SJSA1 (cell line): Measurements from ENCODE around the gene KCNJ11. TPM values are rescaled to one million over a fixed set of nuclear protein-coding genes. Genes with fewer than 3 reads are reported as not detected.

Experiments
- DNase-seq, 2 experiments: peaks; one replicate each; pipeline ENCODE4 v3.0.0-alpha.2; 2015 to 2020; ENCODE audit warnings: low spot score in 2 of 2, low read depth in 1 of 2
- H3K27ac ChIP-seq: fragments of 250-450 bp; sonication (Bioruptor Pico); 2 replicates; pipeline ENCODE4 v1.5.1; 2020; ENCODE audit warnings: mild to moderate bottlenecking, moderate library complexity
- H3K27me3 ChIP-seq: fragments of 250-450 bp; sonication (Bioruptor Pico); replicated peaks from 2 replicates; pipeline ENCODE4 v1.5.1; 2020; ENCODE audit warnings: mild to moderate bottlenecking, moderate library complexity
- H3K36me3 ChIP-seq: fragments of 250-450 bp; sonication (Bioruptor Pico); 2 replicates; pipeline ENCODE4 v1.5.1; 2020; ENCODE audit warnings: mild to moderate bottlenecking
- H3K4me1 ChIP-seq: fragments of 250-450 bp; sonication (Bioruptor Pico); replicated peaks from 2 replicates; pipeline ENCODE4 v1.6.1; 2021; ENCODE audit warnings: mild to moderate bottlenecking
- H3K4me3 ChIP-seq: fragments of 250-450 bp; sonication (Bioruptor Pico); 2 replicates; pipeline ENCODE4 v1.5.1; 2020; ENCODE audit warnings: mild to moderate bottlenecking
- H3K9me3 ChIP-seq: fragments of 250-450 bp; sonication (Bioruptor Pico); replicated peaks from 2 replicates; pipeline ENCODE4 v1.5.1; 2020; ENCODE audit warnings: mild to moderate bottlenecking
- total RNA-seq: library from RNA; depleted of rRNA; stranded (reverse); fragments of >200 nt; shearing (Covaris generic); gene quantifications from 2 replicates; pipeline ENCODE4 v1.2.3, GENCODE V29; 2014

The KCNJ11 gene
- total RNA-seq, 1 experiment from 2014 or later, result not detected

DNA sequence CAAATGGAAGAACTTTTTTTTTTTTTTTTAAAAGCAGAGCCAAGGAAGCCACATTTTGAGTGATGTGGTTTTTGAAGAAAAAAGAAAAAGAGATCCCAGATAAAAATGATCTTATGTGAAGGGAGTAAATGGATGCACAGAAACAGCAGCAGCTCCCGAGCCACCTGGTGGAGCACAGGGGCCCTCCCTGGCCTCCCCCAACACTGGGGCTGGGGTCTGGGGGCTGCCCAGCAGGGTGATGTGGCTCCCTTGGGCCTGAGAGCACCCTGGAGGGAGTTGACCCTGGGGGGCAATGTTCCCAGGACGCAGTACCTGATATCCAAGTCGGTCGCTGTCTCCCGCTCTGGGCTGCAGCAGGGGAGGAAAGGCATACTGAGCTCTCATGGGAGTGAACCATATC lies 26.5 kb upstream of the KCNJ11 start:
- Histone ChIP-seq H3K9me3 (no peaks in the 10 kb centered on the region), H3K4me1 (no peaks in the 10 kb centered on the region), H3K27ac (no peak overlapping the region), H3K27me3 (peaks cover 36% of the 10 kb centered on the region), H3K4me3 (no peak overlapping the region), H3K36me3 (no peaks in the 10 kb centered on the region)
- no peak for DNase-seq

DNA sequence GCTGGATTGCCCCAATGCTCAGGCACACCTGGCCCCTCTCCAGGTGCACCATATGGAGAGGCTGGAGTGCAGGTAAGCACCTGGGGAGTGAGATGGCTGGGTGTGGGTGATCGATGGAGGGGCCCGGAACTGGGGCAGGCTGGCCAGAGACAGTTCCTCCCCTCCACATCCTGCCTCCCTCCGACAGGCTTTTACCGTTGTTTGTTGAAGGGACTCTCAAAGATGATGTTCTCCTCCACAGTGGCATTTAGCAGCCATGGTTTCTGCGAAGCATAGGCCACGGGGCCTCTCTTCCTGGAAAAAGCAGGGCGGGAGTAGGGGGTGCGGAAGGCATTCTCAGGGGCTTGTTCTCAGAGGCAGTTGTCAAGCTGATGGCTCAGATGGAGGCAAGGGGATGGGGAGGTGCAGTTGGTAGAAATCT lies 25.9 kb upstream of the KCNJ11 start:
- Histone ChIP-seq H3K36me3 (no peaks in the 10 kb centered on the region), H3K27ac (no peak overlapping the region), H3K9me3 (no peaks in the 10 kb centered on the region), H3K4me3 (no peak overlapping the region), H3K4me1 (no peaks in the 10 kb centered on the region), H3K27me3 (peaks cover 29% of the 10 kb centered on the region)
- no peak for DNase-seq

DNA sequence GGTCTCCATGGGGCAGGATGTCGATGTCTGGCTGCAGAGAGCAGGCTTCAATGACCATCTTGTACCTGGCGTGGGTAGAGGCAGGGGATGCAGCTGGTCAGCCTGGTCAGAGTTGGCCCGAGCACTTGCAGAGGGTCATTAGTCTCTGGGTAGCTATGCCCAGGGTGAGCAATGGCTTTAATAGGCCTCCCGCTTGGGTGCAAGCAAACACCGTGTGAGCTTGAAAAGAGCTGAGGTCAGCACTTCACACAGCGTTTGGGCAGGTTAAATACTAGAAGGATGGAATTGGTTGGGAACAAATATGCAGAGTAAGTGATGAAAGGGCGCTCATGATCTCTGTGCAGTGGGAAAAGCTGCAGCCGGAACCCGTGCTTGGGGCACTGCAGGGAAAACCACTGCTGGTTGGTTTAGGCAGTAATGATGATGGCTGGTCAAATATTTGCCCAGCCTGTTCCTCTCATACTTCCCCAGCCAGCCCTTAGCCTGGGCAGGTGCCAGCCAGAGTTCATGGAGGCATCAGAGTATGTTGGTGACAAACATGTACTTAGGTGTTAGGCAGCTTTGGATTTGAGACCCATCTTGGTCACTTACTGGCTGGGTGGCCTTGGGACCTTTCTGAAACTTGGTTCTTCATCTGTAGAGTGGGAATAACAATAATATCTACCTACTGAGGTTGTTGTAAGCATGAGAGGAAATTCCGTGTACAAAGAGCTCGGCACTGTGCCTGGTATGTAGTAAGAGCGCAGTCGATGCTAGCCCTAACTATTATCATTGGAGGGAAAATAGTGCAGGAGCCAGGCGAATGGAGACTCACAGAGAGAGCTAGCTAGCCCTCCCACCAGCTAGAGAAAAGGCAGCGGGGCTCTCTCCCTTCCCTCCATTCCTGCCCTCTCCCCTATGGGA lies 25.2 kb upstream of the KCNJ11 start:
- no peaks in the 10 kb centered on the region for H3K4me1 ChIP-seq
- no peak overlapping the region for H3K4me3 ChIP-seq
- no peaks in the 10 kb centered on the region for H3K9me3 ChIP-seq
- H3K27ac ChIP-seq, result no peak overlapping the region
- DNase-seq, result no peak
- H3K27me3 ChIP-seq, result peaks cover 26% of the 10 kb centered on the region
- H3K36me3 ChIP-seq, result no peaks in the 10 kb centered on the region

DNA sequence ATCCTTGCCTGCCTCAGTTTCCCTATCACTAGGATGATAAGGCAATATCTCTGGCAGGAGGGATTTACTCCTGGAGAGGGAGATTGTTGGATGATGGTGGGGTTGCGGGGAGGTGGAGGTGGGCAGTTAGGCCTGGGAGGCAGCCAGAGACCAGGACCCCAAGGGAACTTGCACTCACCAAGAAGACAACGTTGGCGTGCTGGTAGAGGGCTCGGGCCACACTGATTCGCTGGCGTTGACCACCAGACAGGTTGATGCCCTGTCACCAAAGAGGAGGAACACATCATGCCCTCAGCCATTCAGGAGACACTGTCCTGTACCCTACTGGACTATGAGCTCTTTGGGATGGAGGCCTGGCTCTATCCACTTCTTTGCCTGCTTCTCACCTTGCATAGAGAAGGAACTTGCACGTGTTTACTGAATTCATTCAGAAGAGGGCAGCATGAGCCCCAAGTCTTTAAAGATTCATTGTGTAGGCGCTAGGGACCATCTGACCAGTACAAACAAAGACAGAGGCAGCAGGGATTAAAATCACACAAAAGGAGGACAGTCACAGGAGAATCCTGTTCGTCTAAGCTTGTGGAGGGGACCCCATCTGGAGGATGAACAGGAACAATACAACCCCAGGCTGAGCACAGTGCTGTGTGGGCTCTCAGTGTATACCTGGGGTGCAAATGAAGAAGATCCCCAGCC lies 24.2 kb upstream of the KCNJ11 start:
- Histone ChIP-seq H3K36me3 (no peaks in the 10 kb centered on the region), H3K4me3 (no peak overlapping the region), H3K4me1 (no peaks in the 10 kb centered on the region), H3K9me3 (no peaks in the 10 kb centered on the region), H3K27ac (no peak overlapping the region), H3K27me3 (peaks cover 15% of the 10 kb centered on the region)
- DNase-seq, result no peak

DNA sequence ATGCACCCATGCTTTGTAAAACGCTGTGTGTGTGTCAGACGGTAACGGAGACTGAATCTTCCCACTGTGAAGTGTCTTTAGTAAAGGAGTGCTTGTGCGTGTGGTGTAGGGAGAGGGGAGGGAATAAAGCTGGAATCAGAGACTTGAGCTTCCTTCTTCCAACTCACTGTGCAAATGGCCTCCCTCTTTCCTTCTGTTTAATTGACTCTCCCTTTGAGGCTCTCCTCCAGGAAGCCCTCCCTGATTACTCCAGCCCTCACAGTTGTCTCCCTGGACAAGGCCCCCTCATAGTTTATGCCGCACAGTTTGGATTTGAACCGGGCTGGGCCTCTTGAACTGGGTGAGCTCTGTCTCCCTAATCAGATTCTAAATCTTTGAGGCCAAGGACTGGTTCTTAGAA lies 23.0 kb upstream of the KCNJ11 start:
- DNase-seq, result no peak
- Histone ChIP-seq H3K36me3 (no peaks in the 10 kb centered on the region), H3K4me3 (no peak overlapping the region), H3K4me1 (no peaks in the 10 kb centered on the region), H3K27me3 (peaks cover 13% of the 10 kb centered on the region), H3K27ac (no peak overlapping the region), H3K9me3 (no peaks in the 10 kb centered on the region)

DNA sequence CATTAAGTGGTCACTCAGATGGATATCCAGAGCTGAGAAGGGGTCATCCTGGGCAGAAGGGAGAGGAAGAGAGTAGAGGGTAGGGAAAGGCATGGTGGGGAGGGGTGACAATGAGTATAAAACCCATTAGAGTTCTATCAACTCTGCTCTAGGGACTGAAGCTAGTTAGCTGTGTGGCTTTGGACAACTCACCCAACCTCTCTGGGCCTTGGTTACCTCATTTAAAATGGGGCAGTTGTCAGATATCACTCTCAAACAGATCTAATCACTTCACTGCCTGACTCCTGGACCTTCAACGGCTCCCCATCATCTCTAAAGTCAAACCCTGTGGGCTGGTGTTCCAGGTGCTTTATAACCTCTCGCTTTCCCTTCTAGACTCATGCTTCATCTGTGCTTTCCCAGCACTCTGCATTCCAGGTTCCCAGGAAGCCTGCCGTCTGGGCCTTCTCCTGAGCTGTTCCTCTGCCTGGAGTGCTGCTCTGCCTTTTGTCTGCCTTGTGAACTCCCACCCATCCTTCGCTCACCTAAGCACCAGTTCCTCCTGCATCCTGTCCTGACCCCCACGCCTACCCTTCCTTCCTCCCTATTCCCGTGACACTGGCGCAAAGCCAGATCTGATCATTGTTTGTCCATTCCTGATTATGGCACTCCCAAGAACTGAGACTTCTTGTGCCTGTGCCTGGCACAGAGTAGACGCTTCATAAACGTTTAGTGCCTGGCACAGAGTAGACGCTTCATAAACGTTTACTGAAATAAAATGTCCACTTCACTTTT lies 22.3 kb upstream of the KCNJ11 start:
- Histone ChIP-seq H3K27me3 (peaks cover 6% of the 10 kb centered on the region; the same call in 1 of the 2 replicates), H3K4me1 (no peaks in the 10 kb centered on the region), H3K4me3 (no peak overlapping the region), H3K9me3 (no peaks in the 10 kb centered on the region), H3K27ac (no peak overlapping the region), H3K36me3 (no peaks in the 10 kb centered on the region)
- no peak for DNase-seq

DNA sequence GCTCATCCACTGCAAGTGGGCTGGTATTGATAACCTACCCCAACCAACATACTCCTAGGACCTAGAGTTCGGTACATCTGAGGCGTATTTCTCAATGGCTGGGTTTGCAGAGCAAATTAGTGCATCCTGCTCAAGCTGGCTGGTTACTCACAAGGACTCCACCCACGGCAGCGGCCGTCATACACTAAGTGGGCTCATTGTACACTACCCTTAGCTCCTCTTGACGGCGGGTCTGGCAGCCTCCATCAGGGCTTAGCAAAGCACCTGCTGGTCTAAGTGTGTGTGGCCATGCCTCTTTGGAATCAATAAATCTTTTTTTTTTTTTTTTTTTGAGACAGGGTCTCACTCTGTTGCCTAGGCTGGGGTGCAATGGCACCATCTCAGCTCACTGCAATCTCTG lies 20.2 kb upstream of the KCNJ11 start:
- DNase-seq, result no peak
- H3K4me1 ChIP-seq, result no peaks in the 10 kb centered on the region
- no peak overlapping the region for H3K4me3 ChIP-seq
- H3K27ac ChIP-seq, result no peak overlapping the region
- no peaks in the 10 kb centered on the region for H3K9me3 ChIP-seq
- H3K27me3 ChIP-seq, result 0 out of 2 replicates have a peak, but pooled peaks cover under 1% of the 10 kb centered on the region
- no peaks in the 10 kb centered on the region for H3K36me3 ChIP-seq

DNA sequence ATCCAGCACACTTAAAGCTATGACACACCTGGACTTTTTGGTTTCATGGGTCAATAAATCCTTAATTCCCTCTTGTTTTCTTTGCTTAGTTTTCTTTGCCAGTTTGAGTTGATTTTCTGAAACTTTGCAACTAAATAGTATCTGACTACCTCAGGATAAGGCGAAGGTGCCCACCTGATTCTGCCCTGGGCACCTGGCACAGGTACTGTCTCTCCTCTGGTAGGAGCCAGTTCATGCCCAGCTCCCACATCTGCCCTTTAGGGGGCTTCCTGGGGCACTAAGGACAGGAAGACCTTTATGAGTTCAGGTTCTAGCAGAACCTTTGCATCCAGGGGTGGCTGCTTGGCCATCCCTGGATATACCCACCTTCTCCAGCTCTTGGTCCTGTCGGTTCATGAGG lies 19.6 kb upstream of the KCNJ11 start:
- 0 out of 2 replicates have a peak, but pooled peaks cover 4% of the 10 kb centered on the region for H3K27me3 ChIP-seq
- H3K27ac ChIP-seq, result no peak overlapping the region
- DNase-seq, result no peak
- H3K36me3 ChIP-seq, result no peaks in the 10 kb centered on the region
- no peaks in the 10 kb centered on the region for H3K9me3 ChIP-seq
- H3K4me1 ChIP-seq, result no peaks in the 10 kb centered on the region
- no peak overlapping the region for H3K4me3 ChIP-seq

DNA sequence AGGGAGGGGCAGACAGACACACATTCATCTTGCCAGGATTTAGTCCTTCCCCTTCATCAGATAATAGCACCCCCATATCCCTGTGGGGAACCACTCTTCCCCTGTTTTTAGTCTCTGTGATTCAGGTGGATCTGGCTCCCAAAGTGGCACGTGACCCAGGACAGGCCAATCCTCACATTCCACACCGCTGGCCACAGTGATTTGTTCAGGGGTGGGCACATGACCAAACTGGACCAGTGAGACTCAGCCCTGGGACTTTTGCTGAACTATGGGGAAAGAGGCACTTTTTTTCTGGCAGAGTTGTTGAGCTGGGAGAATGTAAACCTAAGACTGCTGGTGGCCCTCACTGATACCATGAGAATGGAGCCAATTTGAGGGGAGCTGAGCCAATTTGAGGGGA lies 19.1 kb upstream of the KCNJ11 start:
- Histone ChIP-seq H3K27ac (no peak overlapping the region), H3K4me3 (no peak overlapping the region), H3K4me1 (no peaks in the 10 kb centered on the region), H3K27me3 (0 out of 2 replicates have a peak, but pooled peaks cover 4% of the 10 kb centered on the region), H3K36me3 (no peaks in the 10 kb centered on the region), H3K9me3 (no peaks in the 10 kb centered on the region)
- DNase-seq, result no peak

DNA sequence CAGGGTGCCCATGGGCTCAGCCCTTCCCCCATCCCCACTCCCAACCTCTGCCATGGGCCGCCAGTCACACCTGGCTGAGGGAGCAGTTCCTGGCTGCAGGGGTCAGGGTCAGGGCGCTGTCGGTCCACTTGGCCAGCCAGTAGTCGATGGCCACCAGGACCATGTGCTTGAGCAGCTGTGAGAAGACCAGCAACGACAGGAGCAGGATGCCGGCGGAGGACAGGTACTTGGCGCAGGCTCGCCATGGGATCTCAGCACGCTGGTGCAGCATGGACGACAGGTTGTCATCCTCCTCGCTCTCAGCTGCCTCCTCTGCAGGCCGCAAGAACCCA lies 18.3 kb upstream of the KCNJ11 start:
- H3K27me3 ChIP-seq, result 0 out of 2 replicates have a peak, but pooled peaks cover 4% of the 10 kb centered on the region
- no peak for DNase-seq
- no peaks in the 10 kb centered on the region for H3K36me3 ChIP-seq
- H3K4me1 ChIP-seq, result no peaks in the 10 kb centered on the region
- H3K27ac ChIP-seq, result no peak overlapping the region
- H3K9me3 ChIP-seq, result no peaks in the 10 kb centered on the region
- no peak overlapping the region for H3K4me3 ChIP-seq

DNA sequence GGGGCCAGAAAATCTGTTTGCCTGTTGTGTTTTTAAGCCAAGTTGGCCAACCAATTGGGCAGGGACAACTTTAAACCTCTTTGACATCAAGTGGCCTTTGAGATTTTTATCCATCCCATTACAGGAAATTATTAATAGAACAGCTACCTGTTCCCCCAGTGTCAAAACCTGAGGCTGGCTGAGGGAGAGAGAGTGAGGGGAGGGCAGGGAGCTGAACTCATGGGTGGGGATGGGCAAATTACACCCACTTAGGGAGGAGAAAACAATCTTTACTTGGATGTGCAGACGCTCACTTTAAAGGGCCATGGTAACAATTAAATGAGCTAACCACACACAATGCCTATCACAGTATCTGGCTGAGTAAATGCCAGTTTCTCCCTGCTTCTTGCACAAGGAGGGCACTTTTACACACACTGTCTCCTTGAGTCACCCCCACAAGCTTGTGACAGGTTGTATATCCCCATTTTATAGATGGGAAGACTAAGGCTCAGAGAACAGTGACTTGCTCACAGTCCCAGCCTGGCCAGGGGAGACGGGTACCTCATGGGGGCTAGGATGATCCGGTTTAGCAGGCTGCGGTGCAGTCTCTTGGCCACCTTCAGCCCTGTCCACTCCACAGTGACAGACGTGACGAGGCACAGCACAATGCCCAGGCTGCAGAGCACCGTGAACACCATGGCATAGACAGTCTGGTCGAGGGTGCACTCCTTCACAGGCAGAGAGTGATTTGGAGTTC lies 17.8 kb upstream of the KCNJ11 start:
- H3K4me1 ChIP-seq, result no peaks in the 10 kb centered on the region
- H3K27ac ChIP-seq, result no peak overlapping the region
- 0 out of 2 replicates have a peak, but pooled peaks cover 6% of the 10 kb centered on the region for H3K27me3 ChIP-seq
- no peaks in the 10 kb centered on the region for H3K36me3 ChIP-seq
- no peak for DNase-seq
- no peaks in the 10 kb centered on the region for H3K9me3 ChIP-seq
- H3K4me3 ChIP-seq, result no peak overlapping the region

DNA sequence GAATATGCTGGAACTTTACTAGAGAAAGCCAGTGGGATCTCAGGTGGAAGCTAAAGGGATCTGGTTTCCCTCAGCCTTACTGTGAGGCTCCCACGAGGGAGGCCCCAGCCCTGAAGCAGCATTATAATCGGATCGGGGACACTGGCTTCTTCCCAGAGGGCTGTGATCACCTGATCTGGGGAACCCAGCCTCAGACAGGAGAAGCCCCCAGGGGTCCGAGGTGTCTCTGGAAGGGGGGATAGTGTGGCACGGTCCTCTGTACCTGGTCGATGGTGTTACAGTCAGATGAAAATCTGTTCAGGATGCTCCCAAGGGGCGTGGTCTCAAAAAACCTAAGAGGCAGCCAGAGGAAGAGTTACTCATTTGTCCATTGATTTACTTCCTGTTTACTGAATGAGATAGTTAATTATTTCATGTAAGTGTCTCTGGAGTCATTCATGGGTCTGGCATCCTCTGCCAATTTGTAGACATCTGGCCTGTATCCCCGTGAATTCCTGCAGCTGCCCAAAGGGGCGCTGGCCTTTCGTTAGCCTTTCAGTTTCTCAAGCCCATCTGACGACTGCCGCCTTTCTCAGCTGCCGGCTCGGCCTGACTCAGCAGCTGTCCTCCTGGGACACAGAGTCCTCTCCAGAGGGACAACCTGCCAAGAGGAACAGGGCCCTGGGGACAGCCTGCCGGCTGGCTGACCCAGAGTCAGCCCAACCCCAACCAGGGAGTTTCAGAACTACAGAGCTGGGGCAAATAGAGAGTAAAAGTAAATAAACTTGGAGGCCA lies 17.0 kb upstream of the KCNJ11 start:
- 0 out of 2 replicates have a peak, but pooled peaks cover 6% of the 10 kb centered on the region for H3K27me3 ChIP-seq
- H3K4me1 ChIP-seq, result no peaks in the 10 kb centered on the region
- H3K36me3 ChIP-seq, result no peaks in the 10 kb centered on the region
- no peak overlapping the region for H3K4me3 ChIP-seq
- no peak for DNase-seq
- H3K9me3 ChIP-seq, result no peaks in the 10 kb centered on the region
- no peak overlapping the region for H3K27ac ChIP-seq
